ENCODE results near the gene SOBP.

SOBP gene

GRCh38 chr6:107641500-107641941 lies 151.6 kb downstream of the SOBP start:
- DNase-seq: no peak

- no peak for DNase-seq
Measured at GRCh38 chr6:107642095-107642860, 152.4 kb downstream of the SOBP start.

DNA sequence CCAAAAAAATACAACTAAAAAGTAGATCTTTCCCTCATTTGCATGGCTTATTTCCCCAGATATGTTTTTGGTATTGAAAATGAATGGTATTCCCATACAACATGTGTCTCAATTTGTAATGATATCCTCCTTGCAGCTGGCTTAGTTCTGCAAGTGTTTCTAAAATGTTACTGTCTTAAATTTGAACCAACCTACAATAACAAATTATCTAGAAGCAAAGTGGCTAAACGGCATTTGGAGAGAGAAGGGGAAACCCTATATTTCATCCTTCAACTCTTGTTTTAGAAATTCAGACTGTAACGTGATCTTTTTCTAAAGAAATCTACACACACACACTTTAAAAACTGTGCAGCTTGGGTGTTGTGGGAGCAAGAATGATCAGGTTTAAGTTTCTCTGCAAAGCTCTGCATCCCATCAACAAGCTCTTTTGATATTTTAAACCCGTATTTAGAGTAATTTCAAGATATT lies 153.0 kb downstream of the SOBP start:
- no peak for DNase-seq

- DNase-seq: no peak
Measured at GRCh38 chr6:107644513-107644912, 154.6 kb downstream of the SOBP start.

GRCh38 chr6:107645740-107646139 lies 155.8 kb downstream of the SOBP start:
- no peak for DNase-seq

GRCh38 chr6:107646176-107646575 lies 156.3 kb downstream of the SOBP start:
- DNase-seq: no peak

DNA sequence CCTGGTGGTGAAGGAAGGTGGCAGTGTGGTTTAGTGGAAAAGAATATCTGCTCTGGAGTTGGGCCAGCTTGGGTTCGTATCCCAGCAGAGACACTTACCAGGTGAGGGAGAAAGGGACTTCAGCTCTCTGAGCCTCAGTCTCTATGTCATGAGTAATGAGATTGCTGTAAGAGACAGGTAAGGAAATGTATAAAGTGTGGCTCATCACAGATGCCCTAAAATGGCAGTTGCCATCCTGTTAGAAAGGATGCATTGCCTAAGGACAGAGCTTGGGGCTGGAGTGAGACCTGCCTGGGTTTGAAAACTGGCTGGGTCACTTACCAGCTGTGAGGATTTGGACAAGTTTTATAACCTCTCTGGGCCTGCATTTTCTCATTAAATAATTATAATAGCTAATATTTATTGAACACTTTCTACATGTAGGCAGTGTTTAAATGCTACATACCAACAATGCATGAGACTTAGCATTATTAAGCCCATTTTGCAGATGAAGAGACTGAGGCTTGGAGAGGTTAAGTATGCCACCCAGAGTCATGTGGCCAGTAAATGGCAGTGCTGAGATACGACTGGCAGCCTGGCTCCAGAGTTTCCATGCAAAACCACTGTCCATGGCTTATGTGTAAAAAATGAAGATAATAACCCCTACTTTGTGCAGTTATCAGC lies 157.0 kb downstream of the SOBP start:
- no peak for DNase-seq

DNA sequence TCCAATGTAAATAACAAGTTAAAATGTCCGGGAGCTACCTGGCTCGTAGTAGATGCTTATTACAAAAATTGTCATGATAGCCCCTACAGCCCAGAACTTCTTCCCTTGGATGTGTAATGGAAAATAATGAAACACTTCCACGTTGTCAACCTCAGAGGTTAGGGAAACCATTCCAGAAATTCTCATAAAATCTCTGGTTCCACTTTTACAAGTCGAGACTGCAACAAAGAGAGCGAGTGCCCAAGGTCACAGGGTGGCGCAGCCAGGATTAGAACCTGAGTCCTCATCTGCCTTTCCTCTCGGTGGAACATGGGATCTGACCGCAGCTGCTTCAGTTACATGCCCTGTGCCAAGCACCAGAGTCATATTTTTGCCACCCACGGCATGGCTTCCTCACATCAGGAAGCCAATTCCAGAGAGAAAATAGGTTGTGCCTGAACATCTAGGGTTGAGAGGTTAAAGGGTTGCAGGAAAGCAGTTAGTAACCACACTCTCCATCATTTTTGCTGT lies 157.6 kb downstream of the SOBP start:
- DNase-seq: no peak

DNA sequence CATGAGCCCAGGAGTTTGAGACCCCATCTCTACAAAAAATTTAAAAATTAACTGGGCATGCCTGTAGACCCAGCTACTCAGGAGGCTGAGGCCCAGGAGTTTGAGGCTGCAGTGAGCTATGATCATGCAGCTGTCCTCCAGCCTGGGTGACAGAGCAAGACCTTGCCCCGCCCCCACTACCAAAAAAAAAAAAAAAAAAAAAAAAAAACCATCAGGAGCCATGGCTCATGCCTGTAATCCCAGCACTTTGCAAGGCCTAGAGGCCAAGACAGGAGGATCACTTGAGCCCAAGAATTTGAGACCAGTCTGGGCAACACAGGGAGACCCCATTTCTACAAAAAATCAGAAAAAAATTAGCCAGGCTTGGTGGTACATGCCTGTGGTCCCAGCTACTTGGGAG lies 159.1 kb downstream of the SOBP start:
- DNase-seq: no peak

GRCh38 chr6:107652526-107653182 lies 162.7 kb downstream of the SOBP start:
- DNase-seq: no peak

- DNase-seq: no peak
Measured at GRCh38 chr6:107653183-107653580, 163.3 kb downstream of the SOBP start.

GRCh38 chr6:107653861-107654394 lies 164.0 kb downstream of the SOBP start:
- DNase-seq: no peak

DNA sequence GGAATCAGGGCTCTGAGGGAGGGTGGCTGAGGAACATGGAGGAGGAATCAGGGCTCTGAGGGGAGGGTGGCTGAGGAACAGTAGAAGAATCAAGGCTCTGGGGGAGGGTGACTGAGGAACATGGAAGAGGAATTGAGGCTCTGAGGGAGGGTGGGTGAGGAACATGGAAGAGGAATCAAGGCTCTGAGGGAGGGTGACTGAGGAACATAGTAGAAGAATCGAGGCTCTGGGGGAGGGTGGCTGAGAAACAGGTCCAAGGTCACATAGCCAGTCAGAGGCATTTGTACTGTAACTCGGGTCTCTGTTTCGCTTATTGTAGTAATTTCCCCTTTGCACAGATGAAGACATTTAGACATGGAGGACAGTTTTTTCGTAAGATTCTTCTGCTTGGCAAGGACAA lies 164.8 kb downstream of the SOBP start:
- no peak for DNase-seq

DNA sequence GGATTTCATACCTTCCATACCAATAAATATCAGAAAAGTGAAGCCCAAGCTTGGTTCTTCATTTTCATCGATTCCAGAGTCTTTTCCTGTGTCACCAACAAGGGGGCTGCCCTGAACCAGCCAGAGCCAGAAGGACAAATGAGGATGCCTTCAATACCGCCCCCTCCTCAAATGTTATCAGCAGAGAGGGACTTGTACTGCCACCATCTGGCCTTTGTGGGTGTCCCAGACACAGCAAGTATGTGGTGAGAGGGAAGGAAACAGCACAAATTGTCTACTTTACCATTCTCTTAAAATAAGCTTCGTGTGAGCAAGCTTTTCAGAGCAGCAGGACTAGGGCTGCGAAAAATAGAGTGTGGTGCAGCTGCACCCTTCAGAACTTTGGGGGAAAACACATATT lies 165.3 kb downstream of the SOBP start:
- DNase-seq: no peak

DNA sequence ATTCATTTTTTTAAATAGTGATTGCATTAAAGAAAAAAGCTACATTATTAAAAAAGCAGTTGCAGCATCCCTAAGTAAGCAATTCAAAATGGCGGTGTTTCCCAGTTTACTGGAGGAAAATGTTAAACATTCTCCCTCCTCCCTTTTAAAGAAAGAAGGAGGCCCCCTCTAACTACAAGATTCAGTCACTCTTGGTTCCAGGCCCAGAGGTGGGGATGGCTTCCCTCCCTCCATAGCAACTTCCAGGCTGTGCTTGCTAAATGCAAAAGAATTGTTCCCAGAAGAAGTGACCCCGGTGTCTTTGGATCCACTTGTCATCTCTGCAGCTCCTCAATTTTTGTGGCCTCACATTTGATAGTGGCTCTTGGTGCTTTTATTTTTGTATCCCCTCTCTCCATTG lies 165.9 kb downstream of the SOBP start:
- no peak for DNase-seq

DNA sequence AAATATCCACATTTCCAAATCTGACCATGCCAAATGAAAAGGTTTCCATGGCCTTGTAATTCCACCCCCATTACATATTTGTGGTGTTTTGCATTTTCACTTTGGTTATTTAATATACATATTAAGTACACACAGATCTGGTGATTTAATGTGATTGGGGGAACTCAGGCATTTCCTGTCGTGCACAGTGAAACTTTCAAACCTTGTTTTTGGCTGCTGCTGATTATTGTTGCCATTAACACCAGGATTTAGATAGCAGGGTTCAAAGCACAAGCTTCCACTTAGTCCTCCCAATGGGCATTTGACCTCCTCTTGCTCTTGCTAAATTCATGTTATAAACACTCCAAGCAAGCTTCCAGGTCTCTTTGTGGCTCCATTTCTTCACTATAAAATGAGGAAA lies 166.5 kb downstream of the SOBP start:
- DNase-seq: peak in 1 of 5 experiments; percentile 25

GRCh38 chr6:107656883-107657282 lies 167.0 kb downstream of the SOBP start:
- no peak for DNase-seq

DNA sequence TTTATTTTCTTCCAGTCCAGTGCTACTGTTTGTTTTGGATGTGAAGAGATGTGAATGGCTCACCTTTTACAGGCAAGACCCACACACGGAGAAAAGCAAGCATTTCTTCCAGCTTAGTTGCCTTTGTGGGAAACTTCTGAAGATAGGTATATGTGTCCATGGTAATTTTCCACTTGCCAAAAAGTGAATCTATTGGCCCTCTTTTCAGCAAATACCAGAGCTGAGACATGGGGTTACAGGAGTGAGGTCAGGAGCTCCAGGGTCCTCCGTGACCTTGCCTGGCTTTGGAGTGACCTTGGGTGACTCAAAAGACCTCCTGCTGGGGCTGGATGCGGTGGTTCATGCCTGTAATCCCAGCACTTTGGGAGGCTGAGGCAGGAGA lies 167.4 kb downstream of the SOBP start:
- no peak for DNase-seq

GRCh38 chr6:107657755-107658461 lies 168.0 kb downstream of the SOBP start:
- peak in 3 of 5 experiments; percentile 11 to 89 (median 27) for DNase-seq

- DNase-seq: no peak
Measured at GRCh38 chr6:107658920-107659865, 169.3 kb downstream of the SOBP start.

GRCh38 chr6:107660839-107661238 lies 170.9 kb downstream of the SOBP start:
- no peak for DNase-seq
